ENCODE results near the gene PIGBOS1. TPM values are rescaled to one million over a fixed set of nuclear protein-coding genes. Genes with fewer than 3 reads are reported as not detected.
A peak's percentile ranks its signal among the peaks of the same experiment; 100 is the strongest.

Gene PIGBOS1
- total RNA-seq, 1 experiment from 2014 or later: 8.6 TPM

GRCh38 chr15:55334371-55334770 is 15.4 kb upstream of the PIGBOS1 start:
- H3K4me2 ChIP-seq (ENCODE audit: low read length): peak overlapping the region; percentile 27
- POLR2A ChIA-PET (ENCODE audit: unreplicated experiment): no interaction called here
- ATAC-seq: peak; percentile 96

GRCh38 chr15:55327387-55327786 is 8.5 kb upstream of the PIGBOS1 start:
- no peaks in the 10 kb centered on the region for H3K4me1 ChIP-seq (ENCODE audit: insufficient read depth, low read length)
- intact Hi-C loops (cut with micrococcal nuclease): no loop called here
- H2AFZ ChIP-seq (ENCODE audit: low read length): no peak overlapping the region
- no peaks in the 10 kb centered on the region for H3K36me3 ChIP-seq (ENCODE audit: low read depth, low read length)
- DNase-seq (no peak), ATAC-seq (no peak)
- H3F3A ChIP-seq (ENCODE audit: low read length, unreplicated experiment): no peaks in the 10 kb centered on the region
- H3K9me2 ChIP-seq (replicated peaks; ENCODE audit: low read length): no peaks in the 10 kb centered on the region
- CTCF ChIA-PET: no interaction called here
- no peaks in the 10 kb centered on the region for H4K20me1 ChIP-seq (ENCODE audit: low read length)
- BruUV-seq (replicated peaks): no TSS peak
- H3K79me2 ChIP-seq (ENCODE audit: low read length): no peaks in the 10 kb centered on the region
- H3K27me3 ChIP-seq (ENCODE audit: low read length): no peaks in the 10 kb centered on the region
- no peak overlapping the region for H3K9ac ChIP-seq (ENCODE audit: low read length)
- no peaks in the 10 kb centered on the region for H3K9me3 ChIP-seq (ENCODE audit: low read length)
- POLR2A ChIA-PET (ENCODE audit: unreplicated experiment): interaction anchor here (0.7 kb wide), 1 partner anchor 1028 kb away, joined by 4 read pairs; no protein-coding TSS in a partner anchor
- H3K4me2 ChIP-seq (ENCODE audit: low read length): no peak overlapping the region
- H3K4me3 ChIP-seq (ENCODE audit: low read length): no peak overlapping the region
- TF ChIP-seq EZH2 (IDR thresholded peaks at IDR 0.05; ENCODE audit: low read length, unreplicated experiment) (no peak), EZH2phosphoT487 (IDR thresholded peaks at IDR 0.05; ENCODE audit: borderline replicate concordance, low read length) (no peak), CTCF (conservative IDR thresholded peaks at IDR 0.05; ENCODE audit: low read depth, low read length) (no peak)
- H3K27ac ChIP-seq (ENCODE audit: low read length): no peak overlapping the region

More at GRCh38 chr15:55334371-55334770, 15.4 kb upstream of the PIGBOS1 start:
- no peak overlapping the region for H3K4me3 ChIP-seq (ENCODE audit: low read length)
- TF ChIP-seq CTCF (conservative IDR thresholded peaks at IDR 0.05; ENCODE audit: low read depth, low read length) (no peak), EZH2phosphoT487 (IDR thresholded peaks at IDR 0.05; ENCODE audit: borderline replicate concordance, low read length) (no peak), EZH2 (IDR thresholded peaks at IDR 0.05; ENCODE audit: low read length, unreplicated experiment) (no peak)
- H3K36me3 ChIP-seq (ENCODE audit: low read depth, low read length): 0 out of 2 replicates have a peak, but pooled peaks cover 2% of the 10 kb centered on the region
- peak; percentile 77 for DNase-seq
- H3K9ac ChIP-seq (ENCODE audit: low read length): peak overlapping the region; percentile 65
- BruUV-seq (replicated peaks): no TSS peak
- no peaks in the 10 kb centered on the region for H3K79me2 ChIP-seq (ENCODE audit: low read length)
- H4K20me1 ChIP-seq (ENCODE audit: low read length): no peaks in the 10 kb centered on the region
- H3K27ac ChIP-seq (ENCODE audit: low read length): peak overlapping the region; percentile 95
- no peaks in the 10 kb centered on the region for H3K9me2 ChIP-seq (replicated peaks; ENCODE audit: low read length)
- no peaks in the 10 kb centered on the region for H3K27me3 ChIP-seq (ENCODE audit: low read length)
- H3K4me1 ChIP-seq (ENCODE audit: insufficient read depth, low read length): peaks cover 20% of the 10 kb centered on the region
- CTCF ChIA-PET: no interaction called here
- H3K9me3 ChIP-seq (ENCODE audit: low read length): no peaks in the 10 kb centered on the region
- no peaks in the 10 kb centered on the region for H3F3A ChIP-seq (ENCODE audit: low read length, unreplicated experiment)
- no peak overlapping the region for H2AFZ ChIP-seq (ENCODE audit: low read length)
- intact Hi-C loops (cut with micrococcal nuclease): no loop called here

- ChIA-PET CTCF (no interaction called here), POLR2A (ENCODE audit: unreplicated experiment) (no interaction called here)
- no peaks in the 10 kb centered on the region for H3K9me3 ChIP-seq (ENCODE audit: low read length)
- no peaks in the 10 kb centered on the region for H3F3A ChIP-seq (ENCODE audit: low read length, unreplicated experiment)
- intact Hi-C loops (cut with micrococcal nuclease): no loop called here
- H3K9ac ChIP-seq (ENCODE audit: low read length): no peak overlapping the region
- no peak for TF ChIP-seq EZH2 (IDR thresholded peaks at IDR 0.05; ENCODE audit: low read length, unreplicated experiment)
- no peak for TF ChIP-seq EZH2phosphoT487 (IDR thresholded peaks at IDR 0.05; ENCODE audit: borderline replicate concordance, low read length)
- TF ChIP-seq CTCF (conservative IDR thresholded peaks at IDR 0.05; ENCODE audit: low read depth, low read length): no peak
- peaks cover 4% of the 10 kb centered on the region for H3K4me1 ChIP-seq (ENCODE audit: insufficient read depth, low read length)
- H2AFZ ChIP-seq (ENCODE audit: low read length): no peak overlapping the region
- no peak overlapping the region for H3K4me3 ChIP-seq (ENCODE audit: low read length)
- H3K79me2 ChIP-seq (ENCODE audit: low read length): peaks cover 24% of the 10 kb centered on the region
- no peaks in the 10 kb centered on the region for H3K9me2 ChIP-seq (replicated peaks; ENCODE audit: low read length)
- BruUV-seq (replicated peaks): no TSS peak
- no peak overlapping the region for H3K4me2 ChIP-seq (ENCODE audit: low read length)
- no peak for ATAC-seq
- no peak for DNase-seq
- H3K27ac ChIP-seq (ENCODE audit: low read length): no peak overlapping the region
- no peaks in the 10 kb centered on the region for H3K27me3 ChIP-seq (ENCODE audit: low read length)
- no peaks in the 10 kb centered on the region for H4K20me1 ChIP-seq (ENCODE audit: low read length)
- no peaks in the 10 kb centered on the region for H3K36me3 ChIP-seq (ENCODE audit: low read depth, low read length)
These were observed 3.5 kb upstream of the PIGBOS1 start for GRCh38 chr15:55322467-55322866.
